ENCODE data around the gene RRH. TPM values are rescaled to one million over a fixed set of nuclear protein-coding genes. Genes with fewer than 3 reads are reported as not detected.

RRH gene
- polyA plus RNA-seq, 1 donor (not counting 4 experiments of a cell fraction or from before 2014, with no cell fraction given), result 0.20 TPM

DNA sequence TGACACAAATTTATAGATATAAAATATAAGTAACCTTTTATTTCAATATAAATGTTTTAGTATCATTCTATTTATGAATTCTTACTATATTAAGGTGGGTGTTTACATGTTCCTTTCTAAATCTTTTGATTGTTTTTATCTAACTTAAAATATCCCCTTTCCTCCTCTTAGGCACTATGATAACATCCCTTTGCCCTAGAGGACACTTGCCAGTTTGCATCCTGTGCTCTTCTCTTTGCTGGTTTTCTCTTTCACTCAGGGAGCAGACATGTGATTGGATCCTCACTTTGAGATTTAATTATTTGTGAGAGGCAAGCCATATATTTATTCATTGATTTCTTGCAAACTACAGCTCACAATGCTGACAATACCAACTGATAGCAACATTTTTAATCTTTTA is 36.4 kb downstream of the RRH start:
- H3K9me1 ChIP-seq (ENCODE audit: control insufficient read depth, extremely low read depth, insufficient read depth, low read length), result no peaks in the 10 kb centered on the region

DNA sequence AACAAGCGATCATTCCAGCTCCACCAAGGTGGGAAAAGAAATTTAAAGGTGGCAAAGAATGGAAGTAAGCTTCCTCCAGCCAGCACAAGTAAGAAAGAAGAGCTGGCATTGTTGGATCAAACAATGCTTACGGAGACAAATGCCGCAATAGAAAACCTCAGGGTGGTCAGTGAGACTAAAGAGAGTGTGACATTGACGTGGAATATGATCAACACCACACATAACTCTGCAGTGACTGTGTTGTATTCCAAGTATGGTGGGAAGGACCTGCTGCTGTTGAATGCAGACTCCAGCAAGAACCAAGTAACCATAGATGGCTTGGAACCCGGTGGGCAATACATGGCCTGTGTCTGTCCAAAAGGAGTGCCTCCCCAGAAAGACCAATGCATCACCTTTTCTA is 42.3 kb downstream of the RRH start:
- Histone ChIP-seq H3K4me2 (ENCODE audit: control insufficient read depth, extremely low read depth, insufficient read depth, low read depth, low read length) (no peak overlapping the region), H3K36me3 (ENCODE audit: control insufficient read depth in 2 of 2, extremely low read depth in 1 of 2, insufficient read depth in 2 of 2, low read length in 2 of 2) (no peaks in the 10 kb centered on the region), H2AFZ (ENCODE audit: control insufficient read depth, low read length) (no peak overlapping the region), H4K20me1 (ENCODE audit: control insufficient read depth, extremely low read depth, insufficient read depth, low read length) (no peaks in the 10 kb centered on the region), H3K27me3 (ENCODE audit: control insufficient read depth, extremely low read depth, insufficient read depth, low read length) (no peaks in the 10 kb centered on the region), H3K27ac (ENCODE audit: control insufficient read depth, insufficient read depth, low read length) (no peak overlapping the region), H3K79me2 (ENCODE audit: control insufficient read depth, insufficient read depth, low read length) (no peaks in the 10 kb centered on the region), H3K9me3 (ENCODE audit: control insufficient read depth, low read depth, low read length) (no peaks in the 10 kb centered on the region), H3K4me3 (ENCODE audit: control insufficient read depth in 2 of 3, extremely low read depth in 1 of 3, insufficient read depth in 2 of 3, low read depth in 1 of 3, low read length in 3 of 3) (no peak overlapping the region), H3K4me1 (ENCODE audit: control insufficient read depth, extremely low read depth, insufficient read depth, low read length) (peaks cover 15% of the 10 kb centered on the region), H3K9me1 (ENCODE audit: control insufficient read depth, extremely low read depth, insufficient read depth, low read length) (no peaks in the 10 kb centered on the region), H3K9ac (ENCODE audit: control insufficient read depth, extremely low read depth, insufficient read depth, low read length) (no peak overlapping the region)
- DNase-seq (ENCODE audit: low read depth, low spot score) (no peak), FAIRE-seq (no peak)
- TF ChIP-seq, protein P1, sequence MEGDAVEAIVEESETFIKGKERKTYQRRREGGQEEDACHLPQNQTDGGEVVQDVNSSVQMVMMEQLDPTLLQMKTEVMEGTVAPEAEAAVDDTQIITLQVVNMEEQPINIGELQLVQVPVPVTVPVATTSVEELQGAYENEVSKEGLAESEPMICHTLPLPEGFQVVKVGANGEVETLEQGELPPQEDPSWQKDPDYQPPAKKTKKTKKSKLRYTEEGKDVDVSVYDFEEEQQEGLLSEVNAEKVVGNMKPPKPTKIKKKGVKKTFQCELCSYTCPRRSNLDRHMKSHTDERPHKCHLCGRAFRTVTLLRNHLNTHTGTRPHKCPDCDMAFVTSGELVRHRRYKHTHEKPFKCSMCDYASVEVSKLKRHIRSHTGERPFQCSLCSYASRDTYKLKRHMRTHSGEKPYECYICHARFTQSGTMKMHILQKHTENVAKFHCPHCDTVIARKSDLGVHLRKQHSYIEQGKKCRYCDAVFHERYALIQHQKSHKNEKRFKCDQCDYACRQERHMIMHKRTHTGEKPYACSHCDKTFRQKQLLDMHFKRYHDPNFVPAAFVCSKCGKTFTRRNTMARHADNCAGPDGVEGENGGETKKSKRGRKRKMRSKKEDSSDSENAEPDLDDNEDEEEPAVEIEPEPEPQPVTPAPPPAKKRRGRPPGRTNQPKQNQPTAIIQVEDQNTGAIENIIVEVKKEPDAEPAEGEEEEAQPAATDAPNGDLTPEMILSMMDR (optimal IDR thresholded peaks at IDR 0.05 in 1 of 3, IDR thresholded peaks at IDR 0.05 in 1 of 3, conservative IDR thresholded peaks at IDR 0.05 in 1 of 3; ENCODE audit: extremely low read depth in 1 of 3, insufficient read depth in 2 of 3, low read length in 3 of 3), result no peak
- TF ChIP-seq EZH2 (IDR thresholded peaks at IDR 0.05; ENCODE audit: low read length), result no peak
- dilution Hi-C loops (cut with MboI; ENCODE audit: extremely low pct_ligation_motif_present, low sequenced_read_pairs), result no loop called here

More for the DNA sequence above, 36.4 kb downstream of the RRH start:
- H3K9ac ChIP-seq (ENCODE audit: control insufficient read depth, extremely low read depth, insufficient read depth, low read length), result no peak overlapping the region
- H3K9me3 ChIP-seq (ENCODE audit: control insufficient read depth, low read depth, low read length), result no peaks in the 10 kb centered on the region
- no peaks in the 10 kb centered on the region for H4K20me1 ChIP-seq (ENCODE audit: control insufficient read depth, extremely low read depth, insufficient read depth, low read length)
- dilution Hi-C loops (cut with MboI; ENCODE audit: extremely low pct_ligation_motif_present, low sequenced_read_pairs), result no loop called here
- H3K79me2 ChIP-seq (ENCODE audit: control insufficient read depth, insufficient read depth, low read length), result no peaks in the 10 kb centered on the region
- TF ChIP-seq, protein P1 (optimal IDR thresholded peaks at IDR 0.05 in 1 of 3, IDR thresholded peaks at IDR 0.05 in 1 of 3, conservative IDR thresholded peaks at IDR 0.05 in 1 of 3; ENCODE audit: extremely low read depth in 1 of 3, insufficient read depth in 2 of 3, low read length in 3 of 3), result peak in 1 of 3 experiments; percentile 14
- TF ChIP-seq EZH2 (IDR thresholded peaks at IDR 0.05; ENCODE audit: low read length), result no peak
- H3K36me3 ChIP-seq (ENCODE audit: control insufficient read depth in 2 of 2, extremely low read depth in 1 of 2, insufficient read depth in 2 of 2, low read length in 2 of 2), result no peaks in the 10 kb centered on the region
- H3K4me3 ChIP-seq (ENCODE audit: control insufficient read depth in 2 of 3, extremely low read depth in 1 of 3, insufficient read depth in 2 of 3, low read depth in 1 of 3, low read length in 3 of 3), result no peak overlapping the region
- no peak overlapping the region for H2AFZ ChIP-seq (ENCODE audit: control insufficient read depth, low read length)
- no peaks in the 10 kb centered on the region for H3K27me3 ChIP-seq (ENCODE audit: control insufficient read depth, extremely low read depth, insufficient read depth, low read length)
- FAIRE-seq, result no peak
- H3K4me2 ChIP-seq (ENCODE audit: control insufficient read depth, extremely low read depth, insufficient read depth, low read depth, low read length), result no peak overlapping the region
- no peak for DNase-seq (ENCODE audit: low read depth, low spot score)
- no peak overlapping the region for H3K27ac ChIP-seq (ENCODE audit: control insufficient read depth, insufficient read depth, low read length)
- no peaks in the 10 kb centered on the region for H3K4me1 ChIP-seq (ENCODE audit: control insufficient read depth, extremely low read depth, insufficient read depth, low read length)

Measured in keratinocyte (primary cell).